Measurements from ENCODE around the gene AADAT. TPM values are rescaled to one million over a fixed set of nuclear protein-coding genes. Genes with fewer than 3 reads are reported as not detected.

Gene AADAT
- total and polyA plus RNA-seq, 9 of the 15 experiments (the other 6 are each of a cell fraction or from before 2014, with no cell fraction given) = 0.06 to 0.07 TPM; not detected in 7

DNA sequence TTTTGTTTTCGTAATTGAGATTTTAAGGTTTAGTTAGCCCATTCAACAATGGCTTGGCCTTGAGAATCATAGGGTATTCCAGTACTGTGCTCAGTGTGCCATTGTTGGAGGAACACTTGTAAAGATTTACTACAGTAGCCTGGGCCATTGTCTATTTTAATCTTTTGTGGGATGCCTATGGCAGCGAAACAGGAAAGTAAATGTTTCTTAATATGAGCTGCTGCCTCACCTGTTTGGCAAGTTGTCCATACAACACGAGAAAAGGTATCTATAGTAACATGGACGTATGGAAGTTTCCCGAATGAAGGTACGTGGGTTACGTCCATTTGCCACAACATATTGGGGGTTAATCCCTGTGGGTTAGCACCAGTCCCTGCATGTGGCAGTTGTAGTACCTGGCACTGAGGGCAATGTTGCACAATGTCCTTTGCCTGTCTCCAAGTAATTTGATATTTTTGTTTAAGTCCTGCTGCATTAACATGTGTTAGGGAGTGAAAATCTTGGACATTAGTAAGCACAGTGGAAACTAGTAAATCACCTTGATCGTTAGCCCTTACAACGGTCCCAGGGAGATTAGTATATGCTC lies 38.6 kb upstream of the AADAT start (continued):
- no peak for TF ChIP-seq ZNF445 (CRISPR knock-in tag; IDR thresholded peaks at IDR 0.05; ENCODE audit: low read depth)

DNA sequence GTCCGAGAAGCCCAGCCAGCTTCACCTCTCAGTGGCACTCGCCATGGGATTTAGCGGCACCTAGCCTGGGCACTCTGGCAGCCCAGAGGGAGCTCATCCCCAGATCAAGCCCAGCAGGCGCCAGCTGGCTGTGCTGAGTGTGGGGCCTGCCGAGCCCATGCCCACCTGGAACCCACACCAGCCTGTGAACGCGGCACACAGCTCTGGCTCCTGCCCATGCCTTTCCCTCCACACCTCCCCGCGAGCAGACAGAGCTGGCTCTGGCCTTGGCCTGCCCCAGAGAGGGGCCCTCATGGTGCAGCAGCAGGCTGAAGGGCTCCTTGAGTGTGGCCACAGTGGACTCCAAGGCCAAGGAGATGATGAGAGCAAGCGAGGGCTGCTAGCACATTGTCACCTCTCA lies 38.0 kb upstream of the AADAT start:
- ATAC-seq = no peak
- no TSS peak for BruUV-seq (replicated peaks)
- no peak for DNase-seq (ENCODE audit: extremely low read depth in 1 of 4, low spot score in 3 of 4)
- no peak for FAIRE-seq
- POLR2A ChIA-PET = no interaction called here
- H4K20me1 ChIP-seq (replicated peaks; ENCODE audit: control insufficient read depth, insufficient read depth, low read length) = no peaks in the 10 kb centered on the region
- no peaks in the 10 kb centered on the region for H3K79me2 ChIP-seq (ENCODE audit: control insufficient read depth, insufficient read depth, low read length)
- H3K27ac ChIP-seq (ENCODE audit: extremely low read depth, low read depth, low read length) = no peak overlapping the region
- no peaks in the 10 kb centered on the region for H3K27me3 ChIP-seq (ENCODE audit: control insufficient read depth in 2 of 2, insufficient read depth in 2 of 2, low read length in 2 of 2)
- intact Hi-C loops (cut with micrococcal nuclease) = no loop called here
- CTCF ChIA-PET (ENCODE audit: low intra/inter-chr PET ratio) = no interaction called here
- no peaks in the 10 kb centered on the region for H3K4me1 ChIP-seq (replicated peaks in 1 of 2; ENCODE audit: control insufficient read depth in 2 of 2, insufficient read depth in 2 of 2, low read length in 2 of 2)
- no peaks in the 10 kb centered on the region for H3K9me3 ChIP-seq (replicated peaks; ENCODE audit: control insufficient read depth, insufficient read depth, low read depth, low read length)
- in situ Hi-C loops (cut with MboI) = no loop called here
- H3K9me1 ChIP-seq (ENCODE audit: control insufficient read depth, insufficient read depth, low read length) = no peaks in the 10 kb centered on the region
- no peak overlapping the region for H3K4me2 ChIP-seq (ENCODE audit: insufficient read depth, low read length)
- H3K9ac ChIP-seq (ENCODE audit: insufficient read depth in 1 of 2, low read depth in 2 of 2, low read length in 2 of 2) = no peak overlapping the region
- no peaks in the 10 kb centered on the region for H3K36me3 ChIP-seq (ENCODE audit: control insufficient read depth, insufficient read depth, low read length)
- 2% methylated on average over 9 of the region's 10 CpGs for WGBS (ENCODE audit: insufficient coverage, low coverage, missing lambda C conversion rate)
- H2AFZ ChIP-seq (ENCODE audit: low read depth, low read length) = no peak overlapping the region
- no peak overlapping the region for H3K4me3 ChIP-seq
- no peak for TF ChIP-seq CHCHD3 (CRISPR knock-in tag; IDR thresholded peaks at IDR 0.05)
- TF ChIP-seq ZNF184 (CRISPR knock-in tag; IDR thresholded peaks at IDR 0.05) = no peak
- no peak for TF ChIP-seq MYBL2 (IDR thresholded peaks at IDR 0.05; ENCODE audit: low read depth)
- no peak for TF ChIP-seq MYBL2 (CRISPR knock-in tag; IDR thresholded peaks at IDR 0.05; ENCODE audit: borderline replicate concordance)
- TF ChIP-seq, protein P1, sequence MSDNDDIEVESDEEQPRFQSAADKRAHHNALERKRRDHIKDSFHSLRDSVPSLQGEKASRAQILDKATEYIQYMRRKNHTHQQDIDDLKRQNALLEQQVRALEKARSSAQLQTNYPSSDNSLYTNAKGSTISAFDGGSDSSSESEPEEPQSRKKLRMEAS (CRISPR knock-in tag; IDR thresholded peaks at IDR 0.05) = no peak
- TF ChIP-seq RBM17 (IDR thresholded peaks at IDR 0.05; ENCODE audit: borderline replicate concordance, low read depth, low read length) = no peak
- no peak for TF ChIP-seq ILF3 (IDR thresholded peaks at IDR 0.05; ENCODE audit: borderline replicate concordance)
- TF ChIP-seq, protein P2, sequence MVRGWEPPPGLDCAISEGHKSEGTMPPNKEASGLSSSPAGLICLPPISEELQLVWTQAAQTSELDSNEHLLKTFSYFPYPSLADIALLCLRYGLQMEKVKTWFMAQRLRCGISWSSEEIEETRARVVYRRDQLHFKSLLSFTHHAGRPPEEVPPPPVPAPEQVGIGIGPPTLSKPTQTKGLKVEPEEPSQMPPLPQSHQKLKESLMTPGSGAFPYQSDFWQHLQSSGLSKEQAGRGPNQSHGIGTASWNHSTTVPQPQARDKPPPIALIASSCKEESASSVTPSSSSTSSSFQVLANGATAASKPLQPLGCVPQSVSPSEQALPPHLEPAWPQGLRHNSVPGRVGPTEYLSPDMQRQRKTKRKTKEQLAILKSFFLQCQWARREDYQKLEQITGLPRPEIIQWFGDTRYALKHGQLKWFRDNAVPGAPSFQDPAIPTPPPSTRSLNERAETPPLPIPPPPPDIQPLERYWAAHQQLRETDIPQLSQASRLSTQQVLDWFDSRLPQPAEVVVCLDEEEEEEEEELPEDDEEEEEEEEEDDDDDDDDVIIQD (CRISPR knock-in tag; IDR thresholded peaks at IDR 0.05) = no peak
- TF ChIP-seq, protein P3, sequence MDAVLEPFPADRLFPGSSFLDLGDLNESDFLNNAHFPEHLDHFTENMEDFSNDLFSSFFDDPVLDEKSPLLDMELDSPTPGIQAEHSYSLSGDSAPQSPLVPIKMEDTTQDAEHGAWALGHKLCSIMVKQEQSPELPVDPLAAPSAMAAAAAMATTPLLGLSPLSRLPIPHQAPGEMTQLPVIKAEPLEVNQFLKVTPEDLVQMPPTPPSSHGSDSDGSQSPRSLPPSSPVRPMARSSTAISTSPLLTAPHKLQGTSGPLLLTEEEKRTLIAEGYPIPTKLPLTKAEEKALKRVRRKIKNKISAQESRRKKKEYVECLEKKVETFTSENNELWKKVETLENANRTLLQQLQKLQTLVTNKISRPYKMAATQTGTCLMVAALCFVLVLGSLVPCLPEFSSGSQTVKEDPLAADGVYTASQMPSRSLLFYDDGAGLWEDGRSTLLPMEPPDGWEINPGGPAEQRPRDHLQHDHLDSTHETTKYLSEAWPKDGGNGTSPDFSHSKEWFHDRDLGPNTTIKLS (IDR thresholded peaks at IDR 0.05; ENCODE audit: borderline replicate concordance, low read depth) = no peak
- TF ChIP-seq, protein P4, sequence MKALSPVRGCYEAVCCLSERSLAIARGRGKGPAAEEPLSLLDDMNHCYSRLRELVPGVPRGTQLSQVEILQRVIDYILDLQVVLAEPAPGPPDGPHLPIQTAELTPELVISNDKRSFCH (CRISPR knock-in tag; IDR thresholded peaks at IDR 0.05) = no peak
- TF ChIP-seq, protein P4 (tag; IDR thresholded peaks at IDR 0.05) = no peak
- TF ChIP-seq ZNF830 (CRISPR knock-in tag; IDR thresholded peaks at IDR 0.05) = no peak
- no peak for TF ChIP-seq WHSC1 (IDR thresholded peaks at IDR 0.05; ENCODE audit: low read length)
- no peak for TF ChIP-seq SREBF2 (CRISPR knock-in tag; IDR thresholded peaks at IDR 0.05)
- TF ChIP-seq, protein P5, sequence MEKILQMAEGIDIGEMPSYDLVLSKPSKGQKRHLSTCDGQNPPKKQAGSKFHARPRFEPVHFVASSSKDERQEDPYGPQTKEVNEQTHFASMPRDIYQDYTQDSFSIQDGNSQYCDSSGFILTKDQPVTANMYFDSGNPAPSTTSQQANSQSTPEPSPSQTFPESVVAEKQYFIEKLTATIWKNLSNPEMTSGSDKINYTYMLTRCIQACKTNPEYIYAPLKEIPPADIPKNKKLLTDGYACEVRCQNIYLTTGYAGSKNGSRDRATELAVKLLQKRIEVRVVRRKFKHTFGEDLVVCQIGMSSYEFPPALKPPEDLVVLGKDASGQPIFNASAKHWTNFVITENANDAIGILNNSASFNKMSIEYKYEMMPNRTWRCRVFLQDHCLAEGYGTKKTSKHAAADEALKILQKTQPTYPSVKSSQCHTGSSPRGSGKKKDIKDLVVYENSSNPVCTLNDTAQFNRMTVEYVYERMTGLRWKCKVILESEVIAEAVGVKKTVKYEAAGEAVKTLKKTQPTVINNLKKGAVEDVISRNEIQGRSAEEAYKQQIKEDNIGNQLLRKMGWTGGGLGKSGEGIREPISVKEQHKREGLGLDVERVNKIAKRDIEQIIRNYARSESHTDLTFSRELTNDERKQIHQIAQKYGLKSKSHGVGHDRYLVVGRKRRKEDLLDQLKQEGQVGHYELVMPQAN (IDR thresholded peaks at IDR 0.05; ENCODE audit: borderline replicate concordance) = no peak

Measured in K562 (cell line).